Activated B cell treated with CpG ODN at 0.5 μM for 24 hours (primary cell): ENCODE results near the gene PKP4. TPM values are rescaled to one million over a fixed set of nuclear protein-coding genes. Genes with fewer than 3 reads are reported as not detected.

Source experiments
- ATAC-seq: fragments of 200-7000 bp; cut with Tn5 transposase; one replicate; pipeline ENCODE4 v1.10.0; 2021; ENCODE audit warnings: low read depth, mild to moderate bottlenecking, moderate library complexity
- CTCF ChIA-PET: fragments of 350-600 bp; sonication (Branson Sonifier 250); formaldehyde crosslinking; loops from one replicate; lab custom pipeline; 2021; ENCODE audit warnings: antibody characterized with exemption; lab: Charles Lee
- POLR2A ChIA-PET: fragments of 350-600 bp; sonication (Branson Sonifier 250); formaldehyde crosslinking; loops from one replicate; lab custom pipeline; 2021; ENCODE audit warnings: antibody characterized with exemption; lab: Charles Lee
- DNase-seq: peaks from one replicate; pipeline ENCODE4 v3.0.0; 2022
- H3K27ac Mint-ChIP-seq: one replicate; pipeline ENCODE4 v1.8.0; 2020; ENCODE audit warnings: mixed read lengths
- H3K27me3 Mint-ChIP-seq: one replicate; pipeline ENCODE4 v1.8.0; 2021; ENCODE audit warnings: mixed read lengths
- H3K36me3 Mint-ChIP-seq: one replicate; pipeline ENCODE4 v1.8.0; 2021; ENCODE audit warnings: low read depth, mixed read lengths
- H3K4me1 Mint-ChIP-seq: one replicate; pipeline ENCODE4 v1.8.0; 2021; ENCODE audit warnings: mixed read lengths
- H3K4me3 Mint-ChIP-seq: one replicate; pipeline ENCODE4 v1.8.0; 2020; ENCODE audit warnings: mild to moderate bottlenecking, mixed read lengths
- H3K9me3 Mint-ChIP-seq: one replicate; pipeline ENCODE4 v1.8.0; 2020; ENCODE audit warnings: mixed read lengths
- CTCF ChIP-seq: fragments of 200-600 bp; IDR thresholded peaks from one replicate; pipeline ENCODE4 v1.8.0; 2022; ENCODE audit warnings: antibody characterized with exemption, mild to moderate bottlenecking
- intact Hi-C: fragments of 100-400 bp; cut with micrococcal nuclease; formaldehyde crosslinking; loops from one replicate; pipeline ENCODE4 v1.15.1; 2024
- total RNA-seq: library from RNA; stranded (reverse); gene quantifications from 2 replicates; pipeline ENCODE4 v1.2.3, GENCODE V29; 2022

Gene PKP4
- total RNA-seq, 1 donor from 2014 or later: 6.5 TPM

GRCh38 chr2:158603986-158604385 lies 147.2 kb downstream of the PKP4 start:
- H3K4me1 Mint-ChIP-seq: no peaks in the 10 kb centered on the region
- H3K4me3 Mint-ChIP-seq: no peak overlapping the region
- no peak for TF ChIP-seq CTCF
- no peak overlapping the region for H3K27ac Mint-ChIP-seq
- CTCF ChIA-PET: no interaction called here
- no peak for DNase-seq
- no peaks in the 10 kb centered on the region for H3K36me3 Mint-ChIP-seq
- intact Hi-C loops: no loop called here
- ATAC-seq: no peak
- H3K9me3 Mint-ChIP-seq: no peaks in the 10 kb centered on the region
- no peaks in the 10 kb centered on the region for H3K27me3 Mint-ChIP-seq
- POLR2A ChIA-PET: no interaction called here

- POLR2A ChIA-PET: no interaction called here
- TF ChIP-seq CTCF: no peak
- intact Hi-C loops: no loop called here
- DNase-seq (no peak), ATAC-seq (no peak)
- no peak overlapping the region for H3K4me3 Mint-ChIP-seq
- H3K4me1 Mint-ChIP-seq: no peaks in the 10 kb centered on the region
- no peaks in the 10 kb centered on the region for H3K9me3 Mint-ChIP-seq
- H3K36me3 Mint-ChIP-seq: no peaks in the 10 kb centered on the region
- CTCF ChIA-PET: no interaction called here
- no peak overlapping the region for H3K27ac Mint-ChIP-seq
- H3K27me3 Mint-ChIP-seq: no peaks in the 10 kb centered on the region
These were observed 153.3 kb downstream of the PKP4 start for GRCh38 chr2:158610059-158610458.

- intact Hi-C loops: no loop called here
- H3K27me3 Mint-ChIP-seq: no peaks in the 10 kb centered on the region
- ATAC-seq (no peak), DNase-seq (no peak)
- no peak for TF ChIP-seq CTCF
- H3K4me3 Mint-ChIP-seq: no peak overlapping the region
- no peaks in the 10 kb centered on the region for H3K4me1 Mint-ChIP-seq
- no peaks in the 10 kb centered on the region for H3K9me3 Mint-ChIP-seq
- POLR2A ChIA-PET: no interaction called here
- no peaks in the 10 kb centered on the region for H3K36me3 Mint-ChIP-seq
- H3K27ac Mint-ChIP-seq: no peak overlapping the region
- CTCF ChIA-PET: no interaction called here
These were observed 159.8 kb downstream of the PKP4 start for GRCh38 chr2:158616480-158617000.

GRCh38 chr2:158618891-158619490 lies 162.2 kb downstream of the PKP4 start:
- H3K27me3 Mint-ChIP-seq: no peaks in the 10 kb centered on the region
- DNase-seq: no peak
- H3K4me3 Mint-ChIP-seq: no peak overlapping the region
- H3K27ac Mint-ChIP-seq: no peak overlapping the region
- no peaks in the 10 kb centered on the region for H3K36me3 Mint-ChIP-seq
- ChIA-PET CTCF (no interaction called here), POLR2A (no interaction called here)
- H3K9me3 Mint-ChIP-seq: no peaks in the 10 kb centered on the region
- intact Hi-C loops: no loop called here
- no peak for TF ChIP-seq CTCF
- no peak for ATAC-seq
- H3K4me1 Mint-ChIP-seq: no peaks in the 10 kb centered on the region

- Mint-ChIP-seq H3K36me3 (no peaks in the 10 kb centered on the region), H3K27ac (no peak overlapping the region), H3K4me3 (no peak overlapping the region), H3K27me3 (no peaks in the 10 kb centered on the region), H3K9me3 (no peaks in the 10 kb centered on the region), H3K4me1 (no peaks in the 10 kb centered on the region)
- ChIA-PET CTCF (no interaction called here), POLR2A (no interaction called here)
- no peak for TF ChIP-seq CTCF
- DNase-seq: no peak
- no peak for ATAC-seq
- intact Hi-C loops: no loop called here
These were observed 162.7 kb downstream of the PKP4 start for GRCh38 chr2:158619496-158619895.
